Measurements from ENCODE around the gene KHDRBS1.

The KHDRBS1 gene

DNA sequence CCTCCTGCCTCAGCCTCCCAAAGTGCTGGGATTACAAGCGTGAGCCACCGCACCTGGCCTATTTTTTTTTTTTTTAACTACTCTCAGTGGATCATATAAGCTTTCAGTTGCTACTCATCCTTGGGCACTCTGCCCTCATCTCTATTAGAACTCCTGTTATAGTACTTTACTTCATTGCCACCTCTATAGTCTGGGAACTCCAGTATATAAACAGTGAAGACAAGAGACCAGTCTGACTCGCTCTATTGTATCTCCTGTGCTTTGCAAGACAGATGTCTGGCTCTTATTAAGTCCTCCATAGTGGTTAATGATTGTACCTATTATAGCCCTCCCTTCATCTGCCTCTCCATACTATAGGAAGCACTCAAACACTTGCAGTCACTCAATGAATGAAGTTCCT is 15.1 kb downstream of the KHDRBS1 start:
- H3K9me3 ChIP-seq (ENCODE audit: insufficient read depth, low read length, severe bottlenecking) = no peaks in the 10 kb centered on the region
- no peak for TF ChIP-seq EZH2 (IDR thresholded peaks at IDR 0.05; ENCODE audit: borderline replicate concordance, low read depth, low read length, severe bottlenecking)
- no peak for TF ChIP-seq CTCF (IDR thresholded peaks at IDR 0.05; ENCODE audit: borderline replicate concordance, extremely low read depth, low read length, poor library complexity, severe bottlenecking)
- peaks cover 100% of the 10 kb centered on the region for H3K79me2 ChIP-seq (ENCODE audit: insufficient read depth, low read length)
- no peak overlapping the region for H2AFZ ChIP-seq (ENCODE audit: low read depth, low read length)
- H3K27ac ChIP-seq (ENCODE audit: low read length) = no peak overlapping the region
- ATAC-seq (ENCODE audit: insufficient read depth, low read depth) (0 out of 3 replicates have a peak, but pooled peaks have one; percentile 25), DNase-seq (no peak)
- H4K20me1 ChIP-seq (ENCODE audit: insufficient read depth, low read length) = peaks cover 92% of the 10 kb centered on the region
- no peaks in the 10 kb centered on the region for H3K27me3 ChIP-seq (ENCODE audit: insufficient read depth, low read length, poor library complexity)
- H3K4me1 ChIP-seq (ENCODE audit: insufficient read depth, low read length) = peaks cover under 1% of the 10 kb centered on the region; the same call in 1 of the 2 replicates
- H3K4me2 ChIP-seq (ENCODE audit: insufficient read depth, low read length) = no peak overlapping the region
- no peak overlapping the region for H3K9ac ChIP-seq (ENCODE audit: low read depth, low read length)
- H3K36me3 ChIP-seq (ENCODE audit: insufficient read depth, low read length) = peaks cover 78% of the 10 kb centered on the region
- no peak overlapping the region for H3K4me3 ChIP-seq (ENCODE audit: low read depth in 1 of 2, low read length in 2 of 2)

GRCh38 chr1:32031578-32032274 is 18.1 kb downstream of the KHDRBS1 start:
- no peak for TF ChIP-seq EZH2 (IDR thresholded peaks at IDR 0.05; ENCODE audit: borderline replicate concordance, low read depth, low read length, severe bottlenecking)
- no peak for TF ChIP-seq CTCF (IDR thresholded peaks at IDR 0.05; ENCODE audit: borderline replicate concordance, extremely low read depth, low read length, poor library complexity, severe bottlenecking)
- H3K4me2 ChIP-seq (ENCODE audit: insufficient read depth, low read length) = no peak overlapping the region
- ATAC-seq (ENCODE audit: insufficient read depth, low read depth) (no peak), DNase-seq (no peak)
- H3K9me3 ChIP-seq (ENCODE audit: insufficient read depth, low read length, severe bottlenecking) = no peaks in the 10 kb centered on the region
- no peaks in the 10 kb centered on the region; the same call in 1 of the 2 replicates for H3K4me1 ChIP-seq (ENCODE audit: insufficient read depth, low read length)
- peaks cover 89% of the 10 kb centered on the region for H3K36me3 ChIP-seq (ENCODE audit: insufficient read depth, low read length)
- no peaks in the 10 kb centered on the region for H3K27me3 ChIP-seq (ENCODE audit: insufficient read depth, low read length, poor library complexity)
- H4K20me1 ChIP-seq (ENCODE audit: insufficient read depth, low read length) = peaks cover 83% of the 10 kb centered on the region
- H3K27ac ChIP-seq (ENCODE audit: low read length) = no peak overlapping the region
- H3K9ac ChIP-seq (ENCODE audit: low read depth, low read length) = no peak overlapping the region
- H2AFZ ChIP-seq (ENCODE audit: low read depth, low read length) = no peak overlapping the region
- peaks cover 96% of the 10 kb centered on the region for H3K79me2 ChIP-seq (ENCODE audit: insufficient read depth, low read length)
- H3K4me3 ChIP-seq (ENCODE audit: low read depth in 1 of 2, low read length in 2 of 2) = no peak overlapping the region

DNA sequence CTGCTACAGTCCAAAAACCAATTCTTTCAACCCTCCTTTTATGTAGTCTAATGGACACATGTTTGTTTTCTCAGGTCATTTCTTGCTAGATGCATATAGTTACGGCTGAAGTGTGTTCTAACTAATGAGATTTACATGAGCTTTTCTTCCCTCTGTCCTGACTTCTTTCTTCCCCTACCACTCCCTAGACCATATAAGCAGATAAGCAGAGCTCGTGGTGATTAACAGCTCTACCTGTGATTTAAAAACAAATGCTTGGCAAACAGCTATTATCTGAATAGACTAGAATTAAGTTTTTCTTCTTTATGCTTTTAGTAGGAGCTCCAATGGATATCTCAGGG is 18.6 kb downstream of the KHDRBS1 start:
- no peaks in the 10 kb centered on the region for H3K9me3 ChIP-seq (ENCODE audit: insufficient read depth, low read length, severe bottlenecking)
- peaks cover 96% of the 10 kb centered on the region for H3K79me2 ChIP-seq (ENCODE audit: insufficient read depth, low read length)
- peaks cover 93% of the 10 kb centered on the region for H3K36me3 ChIP-seq (ENCODE audit: insufficient read depth, low read length)
- no peak for ATAC-seq (ENCODE audit: insufficient read depth, low read depth)
- no peak for DNase-seq
- TF ChIP-seq CTCF (IDR thresholded peaks at IDR 0.05; ENCODE audit: borderline replicate concordance, extremely low read depth, low read length, poor library complexity, severe bottlenecking) = no peak
- no peak for TF ChIP-seq EZH2 (IDR thresholded peaks at IDR 0.05; ENCODE audit: borderline replicate concordance, low read depth, low read length, severe bottlenecking)
- no peak overlapping the region for H3K9ac ChIP-seq (ENCODE audit: low read depth, low read length)
- H4K20me1 ChIP-seq (ENCODE audit: insufficient read depth, low read length) = peaks cover 83% of the 10 kb centered on the region
- no peak overlapping the region for H3K27ac ChIP-seq (ENCODE audit: low read length)
- H3K4me1 ChIP-seq (ENCODE audit: insufficient read depth, low read length) = no peaks in the 10 kb centered on the region; the same call in 1 of the 2 replicates
- no peak overlapping the region for H3K4me3 ChIP-seq (ENCODE audit: low read depth in 1 of 2, low read length in 2 of 2)
- H2AFZ ChIP-seq (ENCODE audit: low read depth, low read length) = no peak overlapping the region
- H3K4me2 ChIP-seq (ENCODE audit: insufficient read depth, low read length) = no peak overlapping the region
- no peaks in the 10 kb centered on the region for H3K27me3 ChIP-seq (ENCODE audit: insufficient read depth, low read length, poor library complexity)

Measured in DND-41 (cell line).